ENCODE results near the gene RFC3. TPM values are rescaled to one million over a fixed set of nuclear protein-coding genes. Genes with fewer than 3 reads are reported as not detected.
"Not testable (repeated sequence)": the region's sequence is repeated elsewhere in the genome, so short reads cannot be mapped to it uniquely, and the experiment has no call there.

RFC3 gene
- total RNA-seq, 1 experiment from 2014 or later: 59.2 TPM

DNA sequence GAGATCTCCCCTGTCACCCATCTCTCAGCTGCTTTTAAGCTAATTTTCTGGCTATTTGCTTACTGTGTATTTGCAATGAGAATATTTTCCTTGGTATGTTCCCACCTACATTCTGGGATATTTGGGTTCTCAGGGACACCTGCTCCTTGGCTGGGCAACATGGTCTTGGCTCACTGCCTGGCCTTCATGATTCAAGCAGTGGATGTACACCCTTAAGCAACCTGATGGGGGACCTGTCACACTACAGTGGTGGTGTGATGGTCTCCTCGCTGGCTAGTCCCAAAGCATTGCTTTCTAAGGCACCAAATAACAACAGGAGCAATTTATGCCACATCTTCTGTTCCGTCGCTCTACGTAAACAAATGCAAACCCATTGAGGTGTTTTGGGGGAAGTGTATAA lies 35.3 kb upstream of the RFC3 start:
- no peak overlapping the region for H3K27ac Mint-ChIP-seq
- Histone ChIP-seq H3K79me1 (ENCODE audit: insufficient read depth, low read depth, low read length, poor library complexity, severe bottlenecking) (no peaks in the 10 kb centered on the region), H3K4me2 (ENCODE audit: insufficient read depth, insufficient read length, low read length) (no peak overlapping the region), H3K14ac (ENCODE audit: insufficient read depth, low read length) (no peak overlapping the region), H4K5ac (ENCODE audit: insufficient read length, low read depth, low read length) (no peak overlapping the region), H4K91ac (ENCODE audit: insufficient read length, low read depth, low read length) (no peak overlapping the region), H3K18ac (ENCODE audit: insufficient read length, low read depth, low read length) (no peak overlapping the region), H2BK15ac (ENCODE audit: low read depth, low read length) (no peak overlapping the region), H2BK120ac (ENCODE audit: low read depth, low read length, poor library complexity, severe bottlenecking) (no peak overlapping the region), H3K9ac (ENCODE audit: extremely low read depth, insufficient read length, low read length) (no peak overlapping the region), H3T11ph (ENCODE audit: low read length) (no peak overlapping the region), H3K27me3 (ENCODE audit: insufficient read depth, low read length) (no peaks in the 10 kb centered on the region), H3K23ac (ENCODE audit: insufficient read length, low read depth, low read length) (no peak overlapping the region), H2AK5ac (ENCODE audit: insufficient read length, low read length) (no peak overlapping the region), H3K9me3 (ENCODE audit: control insufficient read depth, low read depth, low read length) (no peaks in the 10 kb centered on the region), H2BK20ac (ENCODE audit: low read depth, low read length, poor library complexity, severe bottlenecking) (no peak overlapping the region), H2BK5ac (ENCODE audit: insufficient read length, low read length) (no peak overlapping the region), H3K4me1 (ENCODE audit: insufficient read depth, low read length) (no peaks in the 10 kb centered on the region), H4K20me1 (ENCODE audit: control insufficient read depth, insufficient read depth, insufficient read length) (no peaks in the 10 kb centered on the region), H4K8ac (replicated peaks; ENCODE audit: insufficient read length, low read depth, low read length) (no peak overlapping the region), H3K4ac (ENCODE audit: low read depth, low read length) (no peak overlapping the region), H3K56ac (ENCODE audit: insufficient read length, low read depth, low read length) (no peak overlapping the region), H3K27ac (ENCODE audit: insufficient read length, low read depth, low read length) (no peak overlapping the region), H3K23me2 (ENCODE audit: insufficient read length, low read depth, low read length, poor library complexity, severe bottlenecking) (no peaks in the 10 kb centered on the region), H2BK12ac (ENCODE audit: insufficient read length, low read depth, low read length) (no peak overlapping the region), H3K79me2 (ENCODE audit: insufficient read depth, low read length) (no peaks in the 10 kb centered on the region), H2AFZ (ENCODE audit: low read length) (no peak overlapping the region)
- H3K4me1 Mint-ChIP-seq: no peaks in the 10 kb centered on the region
- WGBS (ENCODE audit: extremely low coverage, insufficient read length, low lambda C conversion rate): no CpG with 5 or more reads among the region's 4 CpGs
- no peak overlapping the region for H3K4me3 Mint-ChIP-seq
- peaks cover 8 to 14% of the 10 kb centered on the region in 2 experiments for H3K9me3 Mint-ChIP-seq
- DNase-seq: no peak
- H3K27me3 Mint-ChIP-seq (ENCODE audit: low read depth): no peaks in the 10 kb centered on the region
- H3K36me3 Mint-ChIP-seq (ENCODE audit: insufficient read depth in 1 of 3, low read depth in 3 of 3): peaks cover 0 to 5% (median 0%) of the 10 kb centered on the region in 3 experiments; a peak in 3 of 7 replicates
- TF ChIP-seq CTCF (conservative IDR thresholded peaks at IDR 0.05): no peak

DNA sequence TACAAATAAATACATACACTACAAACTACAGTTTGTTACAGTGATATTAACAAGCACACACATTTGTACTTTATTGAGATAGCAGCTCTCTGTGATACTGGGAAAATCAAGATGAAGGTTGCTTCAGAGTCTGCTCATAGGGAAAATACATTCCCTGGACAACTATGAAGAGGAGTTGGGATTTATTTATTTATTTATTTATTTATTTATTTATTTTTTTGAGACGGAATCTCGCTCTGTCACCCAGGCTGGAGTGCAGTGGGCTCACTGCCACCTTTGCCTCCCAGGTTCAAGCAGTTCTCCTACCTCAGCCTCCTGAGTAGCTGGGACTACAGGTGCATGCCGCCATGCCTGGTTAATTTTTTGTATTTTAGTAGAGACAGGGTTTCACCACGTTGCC lies 34.7 kb upstream of the RFC3 start:
- WGBS (ENCODE audit: extremely low coverage, insufficient read length, low lambda C conversion rate): no CpG with 5 or more reads among the region's 4 CpGs
- not testable (repeated sequence) for H3K4me1 Mint-ChIP-seq; H2BK12ac ChIP-seq (ENCODE audit: insufficient read length, low read depth, low read length); DNase-seq; H3K4me3 Mint-ChIP-seq; H2BK5ac ChIP-seq (ENCODE audit: insufficient read length, low read length); H3K4me2 ChIP-seq (ENCODE audit: insufficient read depth, insufficient read length, low read length); H2BK120ac ChIP-seq (ENCODE audit: low read depth, low read length, poor library complexity, severe bottlenecking); H3K4me1 ChIP-seq (ENCODE audit: insufficient read depth, low read length); H3K14ac ChIP-seq (ENCODE audit: insufficient read depth, low read length); H3K27me3 Mint-ChIP-seq (ENCODE audit: low read depth); H3K27me3 ChIP-seq (ENCODE audit: insufficient read depth, low read length); H2AK5ac ChIP-seq (ENCODE audit: insufficient read length, low read length); H3K18ac ChIP-seq (ENCODE audit: insufficient read length, low read depth, low read length); H3K79me1 ChIP-seq (ENCODE audit: insufficient read depth, low read depth, low read length, poor library complexity, severe bottlenecking); H3K56ac ChIP-seq (ENCODE audit: insufficient read length, low read depth, low read length); H4K20me1 ChIP-seq (ENCODE audit: control insufficient read depth, insufficient read depth, insufficient read length); H4K5ac ChIP-seq (ENCODE audit: insufficient read length, low read depth, low read length); H3K9ac ChIP-seq (ENCODE audit: extremely low read depth, insufficient read length, low read length); H2BK20ac ChIP-seq (ENCODE audit: low read depth, low read length, poor library complexity, severe bottlenecking); H3K27ac ChIP-seq (ENCODE audit: insufficient read length, low read depth, low read length); H3K23me2 ChIP-seq (ENCODE audit: insufficient read length, low read depth, low read length, poor library complexity, severe bottlenecking); H3K27ac Mint-ChIP-seq; H4K91ac ChIP-seq (ENCODE audit: insufficient read length, low read depth, low read length); H3T11ph ChIP-seq (ENCODE audit: low read length); H3K79me2 ChIP-seq (ENCODE audit: insufficient read depth, low read length); H2BK15ac ChIP-seq (ENCODE audit: low read depth, low read length); H4K8ac ChIP-seq (replicated peaks; ENCODE audit: insufficient read length, low read depth, low read length); H3K36me3 Mint-ChIP-seq (ENCODE audit: insufficient read depth in 1 of 3, low read depth in 3 of 3); H3K23ac ChIP-seq (ENCODE audit: insufficient read length, low read depth, low read length); H3K4ac ChIP-seq (ENCODE audit: low read depth, low read length); H3K9me3 ChIP-seq (ENCODE audit: control insufficient read depth, low read depth, low read length); H2AFZ ChIP-seq (ENCODE audit: low read length)
- peaks cover 8 to 14% of the 10 kb centered on the region in 2 experiments for H3K9me3 Mint-ChIP-seq

Data from H9 (cell line).